Nephron progenitor cell (in vitro differentiated cells): ENCODE data around the gene UQCR11.
A peak's percentile ranks its signal among the peaks of the same experiment; 100 is the strongest.

Experiments
- DNase-seq: peaks from one replicate; pipeline ENCODE4 v3.0.0; 2021
- H3K27ac Mint-ChIP-seq: 2 replicates; pipeline ENCODE4 v1.8.0; 2021; ENCODE audit warnings: mild to moderate bottlenecking, moderate library complexity, mixed read lengths
- H3K27me3 Mint-ChIP-seq: 2 replicates; pipeline ENCODE4 v1.8.0; 2021; ENCODE audit warnings: mild to moderate bottlenecking, low read depth, mixed read lengths; ENCODE audit not compliant: poor library complexity
- H3K36me3 Mint-ChIP-seq: 2 replicates; pipeline ENCODE4 v1.8.0; 2021; ENCODE audit warnings: low read depth, mixed read lengths
- H3K4me1 Mint-ChIP-seq: 2 replicates; pipeline ENCODE4 v1.8.0; 2021; ENCODE audit warnings: mixed read lengths
- H3K4me3 Mint-ChIP-seq: 2 replicates; pipeline ENCODE4 v1.8.0; 2021; ENCODE audit warnings: mild to moderate bottlenecking, moderate library complexity, mixed read lengths
- H3K9me3 Mint-ChIP-seq: 2 replicates; pipeline ENCODE4 v1.8.0; 2021; ENCODE audit warnings: mild to moderate bottlenecking, moderate library complexity, mixed read lengths
- CTCF ChIP-seq: fragments of 200-600 bp; sonication (generic); IDR thresholded peaks from 2 replicates; pipeline ENCODE4 v1.5.0; 2021; ENCODE audit warnings: antibody characterized with exemption

UQCR11 gene

GRCh38 chr19:1568320-1569019, 36.8 kb downstream of the UQCR11 start, which contains the start of gene MEX3D:
TSS of gene MEX3D (minus strand) at chr19:1568325. CDS start at chr19:1568058, 267 bp downstream.
- peaks cover 21% of the 10 kb centered on the region for H3K27me3 Mint-ChIP-seq
- H3K36me3 Mint-ChIP-seq = peaks cover 18% of the 10 kb centered on the region
- DNase-seq = peak; percentile 87
- H3K9me3 Mint-ChIP-seq = peaks cover 4% of the 10 kb centered on the region
- peak within 1 kb of the TSS; percentile 75 for H3K4me3 Mint-ChIP-seq
- H3K4me1 Mint-ChIP-seq = peaks cover 25% of the 10 kb centered on the region
- peak within 1 kb of the TSS; percentile 69 for H3K27ac Mint-ChIP-seq
- TF ChIP-seq CTCF = no peak

- Mint-ChIP-seq H3K4me1 (peaks cover 23% of the 10 kb centered on the region), H3K27ac (no peak overlapping the region), H3K4me3 (no peak overlapping the region), H3K9me3 (peaks cover 4% of the 10 kb centered on the region), H3K27me3 (peaks cover 21% of the 10 kb centered on the region), H3K36me3 (peaks cover 25% of the 10 kb centered on the region)
- no peak for TF ChIP-seq CTCF
- DNase-seq = no peak
These were observed 37.4 kb downstream of the UQCR11 start for GRCh38 chr19:1567848-1568227.

- Mint-ChIP-seq H3K4me1 (peaks cover 23% of the 10 kb centered on the region), H3K27me3 (peaks cover 21% of the 10 kb centered on the region), H3K36me3 (peaks cover 30% of the 10 kb centered on the region), H3K9me3 (peaks cover 4% of the 10 kb centered on the region), H3K4me3 (peak overlapping the region; percentile 75), H3K27ac (peak overlapping the region; percentile 69)
- TF ChIP-seq CTCF = no peak
- DNase-seq = peak; percentile 45
These were observed 38.0 kb downstream of the UQCR11 start for GRCh38 chr19:1567116-1567847.

- Mint-ChIP-seq H3K27ac (no peak overlapping the region), H3K27me3 (peaks cover 20% of the 10 kb centered on the region), H3K9me3 (peaks cover 4% of the 10 kb centered on the region), H3K4me3 (peak overlapping the region; percentile 72), H3K4me1 (peaks cover 23% of the 10 kb centered on the region), H3K36me3 (peaks cover 31% of the 10 kb centered on the region)
- DNase-seq = peak; percentile 72
- no peak for TF ChIP-seq CTCF
These were observed 38.7 kb downstream of the UQCR11 start for GRCh38 chr19:1566392-1567115.

- Mint-ChIP-seq H3K4me1 (peaks cover 20% of the 10 kb centered on the region), H3K27ac (peak overlapping the region; percentile 59), H3K4me3 (no peak overlapping the region), H3K9me3 (no peaks in the 10 kb centered on the region), H3K36me3 (peaks cover 52% of the 10 kb centered on the region), H3K27me3 (no peaks in the 10 kb centered on the region)
- DNase-seq = no peak
- TF ChIP-seq CTCF = no peak
These were observed 42.0 kb downstream of the UQCR11 start for GRCh38 chr19:1563251-1563650.
